NT2/D1 (cell line): ENCODE results near the gene UBE4A.
"Not testable (repeated sequence)": the region's sequence is repeated elsewhere in the genome, so short reads cannot be mapped to it uniquely, and the experiment has no call there.

ENCODE experiments used
- DNase-seq: peaks from one replicate; pipeline ENCODE4 v3.0.0-alpha.2; 2011; ENCODE audit warnings: low read depth, low spot score
- H3K27me3 ChIP-seq: 2 replicates; pipeline ENCODE4 v1.6.0; 2011; ENCODE audit warnings: mild to moderate bottlenecking; ENCODE audit not compliant: insufficient read length, insufficient read depth
- H3K36me3 ChIP-seq: 2 replicates; pipeline ENCODE4 v1.6.1; 2011; ENCODE audit warnings: mild to moderate bottlenecking, low read length, mixed read lengths; ENCODE audit not compliant: insufficient read depth, insufficient read length
- H3K4me1 ChIP-seq: 2 replicates; pipeline ENCODE4 v1.5.1; 2011; ENCODE audit not compliant: insufficient read depth, insufficient read length
- H3K4me3 ChIP-seq: 2 replicates; pipeline ENCODE4 v1.5.1; 2011; ENCODE audit warnings: low read depth; ENCODE audit not compliant: insufficient read length
- H3K9ac ChIP-seq: 2 replicates; pipeline ENCODE4 v1.6.0; 2011; ENCODE audit warnings: low read depth; ENCODE audit not compliant: insufficient read length
- H3K9me3 ChIP-seq: 2 replicates; pipeline ENCODE4 v1.5.1; 2011; ENCODE audit warnings: mild to moderate bottlenecking, low read length; ENCODE audit not compliant: insufficient read depth
- SUZ12 ChIP-seq: IDR thresholded peaks from 2 replicates; pipeline ENCODE4 v1.6.1; 2011; ENCODE audit not compliant: insufficient read length, insufficient read depth; ENCODE audit errors: extremely low read depth
- YY1 ChIP-seq: IDR thresholded peaks from 2 replicates; pipeline ENCODE4 v1.6.1; 2011; ENCODE audit not compliant: insufficient read length, insufficient read depth
- ZNF274 ChIP-seq: IDR thresholded peaks from 2 replicates; pipeline ENCODE4 v1.6.1; 2011; ENCODE audit warnings: mild to moderate bottlenecking, low read depth, low read length

The UBE4A gene

GRCh38 chr11:118382954-118383353 is 23.6 kb downstream of the UBE4A start:
- Histone ChIP-seq H3K9me3 (no peaks in the 10 kb centered on the region), H3K9ac (no peak overlapping the region), H3K4me3 (no peak overlapping the region), H3K27me3 (no peaks in the 10 kb centered on the region), H3K36me3 (peaks cover 83% of the 10 kb centered on the region), H3K4me1 (no peaks in the 10 kb centered on the region)
- no peak for DNase-seq
- TF ChIP-seq SUZ12, result no peak
- TF ChIP-seq YY1, result no peak
- TF ChIP-seq ZNF274, result no peak

- no peak for TF ChIP-seq YY1
- Histone ChIP-seq H3K4me3 (no peak overlapping the region), H3K9me3 (no peaks in the 10 kb centered on the region), H3K27me3 (no peaks in the 10 kb centered on the region), H3K9ac (no peak overlapping the region), H3K4me1 (no peaks in the 10 kb centered on the region), H3K36me3 (peaks cover 82% of the 10 kb centered on the region)
- DNase-seq, result no peak
Measured at GRCh38 chr11:118383657-118384056, 24.3 kb downstream of the UBE4A start.

GRCh38 chr11:118396097-118396501 is 36.7 kb downstream of the UBE4A start:
- Histone ChIP-seq H3K4me1 (no peaks in the 10 kb centered on the region), H3K9me3 (no peaks in the 10 kb centered on the region), H3K4me3 (no peak overlapping the region), H3K27me3 (no peaks in the 10 kb centered on the region), H3K36me3 (peaks cover 46% of the 10 kb centered on the region), H3K9ac (no peak overlapping the region)
- TF ChIP-seq SUZ12 (no peak), YY1 (no peak), ZNF274 (no peak)
- no peak for DNase-seq

GRCh38 chr11:118397448-118397847 is 38.0 kb downstream of the UBE4A start:
- DNase-seq, result no peak
- Histone ChIP-seq H3K27me3 (no peaks in the 10 kb centered on the region), H3K4me1 (no peaks in the 10 kb centered on the region), H3K9ac (no peak overlapping the region), H3K9me3 (no peaks in the 10 kb centered on the region), H3K36me3 (peaks cover 39% of the 10 kb centered on the region), H3K4me3 (no peak overlapping the region)
- TF ChIP-seq SUZ12 (no peak), ZNF274 (no peak), YY1 (no peak)

- no peaks in the 10 kb centered on the region for H3K27me3 ChIP-seq
- no peak for DNase-seq
- H3K9me3 ChIP-seq, result no peaks in the 10 kb centered on the region
- H3K4me1 ChIP-seq, result no peaks in the 10 kb centered on the region
- TF ChIP-seq YY1 (no peak), ZNF274 (no peak), SUZ12 (no peak)
- H3K4me3 ChIP-seq, result no peak overlapping the region
- no peak overlapping the region for H3K9ac ChIP-seq
- peaks cover 33% of the 10 kb centered on the region for H3K36me3 ChIP-seq
Measured at GRCh38 chr11:118398791-118399559, 39.6 kb downstream of the UBE4A start.

- Histone ChIP-seq H3K27me3 (no peaks in the 10 kb centered on the region), H3K4me3 (peak within 1 kb of the TSS; percentile 71), H3K9ac (peak within 1 kb of the TSS; percentile 94), H3K4me1 (no peaks in the 10 kb centered on the region), H3K9me3 (no peaks in the 10 kb centered on the region), H3K36me3 (peaks cover 36% of the 10 kb centered on the region)
- DNase-seq, result peak; percentile 84
- no peak for TF ChIP-seq SUZ12
- no peak for TF ChIP-seq YY1
- TF ChIP-seq ZNF274, result no peak
Measured at GRCh38 chr11:118401151-118401879, 41.9 kb downstream of the UBE4A start, which contains the start of gene ATP5MG. ATP5MG (plus strand) TSS chr11:118401606; CDS start chr11:118401666, 60 bp downstream.

- no peaks in the 10 kb centered on the region for H3K9me3 ChIP-seq
- peak overlapping the region; percentile 94 for H3K9ac ChIP-seq
- DNase-seq, result no peak
- H3K4me3 ChIP-seq, result peak overlapping the region; percentile 71
- no peaks in the 10 kb centered on the region for H3K27me3 ChIP-seq
- H3K36me3 ChIP-seq, result peaks cover 37% of the 10 kb centered on the region
- H3K4me1 ChIP-seq, result no peaks in the 10 kb centered on the region
- TF ChIP-seq ZNF274, result no peak
Measured at GRCh38 chr11:118401880-118402590, 42.6 kb downstream of the UBE4A start.

- not testable (repeated sequence) for H3K4me1 ChIP-seq
Measured at GRCh38 chr11:118402594-118402993, 43.2 kb downstream of the UBE4A start.

More at GRCh38 chr11:118402594-118402993, 43.2 kb downstream of the UBE4A start:
- Histone ChIP-seq H3K9ac (peak overlapping the region; percentile 94), H3K4me3 (peak overlapping the region; percentile 71), H3K36me3 (peaks cover 43% of the 10 kb centered on the region)
- not testable (repeated sequence) for DNase-seq, H3K9me3 ChIP-seq, H3K27me3 ChIP-seq
